SK-N-SH treated with all-trans-retinoic acid at 6 μM for 48 hours (cell line): ENCODE measurements around the gene CYP46A1.

Experiments
- ISL1 ChIP-seq: fragments of 250-450 bp; sonication (Bioruptor Pico); IDR thresholded peaks from 2 replicates; pipeline ENCODE4 v2.1.2; 2022; ENCODE audit warnings: mild to moderate bottlenecking, moderate library complexity
- PATZ1 ChIP-seq: fragments of 250-450 bp; sonication (Bioruptor Pico); IDR thresholded peaks from 2 replicates; pipeline ENCODE4 v1.8.0; 2020; ENCODE audit warnings: mild to moderate bottlenecking, moderate library complexity, borderline replicate concordance
- PPARA ChIP-seq: fragments of 250-450 bp; sonication (Bioruptor Pico); IDR thresholded peaks from 2 replicates; pipeline ENCODE4 v1.5.0; 2020; ENCODE audit warnings: mild to moderate bottlenecking, borderline replicate concordance
- RARB ChIP-seq: fragments of 250-450 bp; sonication (Bioruptor Pico); IDR thresholded peaks from 2 replicates; pipeline ENCODE4 v1.8.0; 2021; ENCODE audit warnings: mild to moderate bottlenecking, moderate library complexity
- TOX ChIP-seq: fragments of 250-450 bp; sonication (Bioruptor Pico); IDR thresholded peaks from 2 replicates; pipeline ENCODE4 v1.8.0; 2021; ENCODE audit warnings: mild to moderate bottlenecking, moderate library complexity, borderline replicate concordance
- ZC3H10 ChIP-seq: fragments of 250-450 bp; sonication (Bioruptor Pico); IDR thresholded peaks from 2 replicates; pipeline ENCODE4 v1.5.1; 2021; ENCODE audit warnings: mild to moderate bottlenecking, moderate library complexity
- ZNF70 ChIP-seq: fragments of 450-650 bp; formaldehyde crosslinking; IDR thresholded peaks from 2 replicates; pipeline ENCODE4 v1.5.0; 2020; ENCODE audit warnings: mild to moderate bottlenecking, moderate library complexity

- TF ChIP-seq RARB (CRISPR knock-in tag) = no peak
- no peak for TF ChIP-seq PPARA
- TF ChIP-seq PATZ1 (CRISPR knock-in tag) = no peak
- TF ChIP-seq ISL1 = no peak
- no peak for TF ChIP-seq ZNF70 (CRISPR knock-in tag)
- TF ChIP-seq TOX = no peak
- TF ChIP-seq ZC3H10 = no peak
Observed at GRCh38 chr14:99698236-99698635, 14.1 kb downstream of the CYP46A1 start.
